Calu3 (cell line): ENCODE data around the gene NT5DC4. TPM values are rescaled to one million over a fixed set of nuclear protein-coding genes. Genes with fewer than 3 reads are reported as not detected.

Experiments
- BruUV-seq: library from RNA; stranded (reverse); fragments of 400-500 nt; replicated peaks from 2 replicates; lab custom pipeline; 2021; lab: Mats Ljungman, UMichigan
- CTCF ChIA-PET: fragments of 300-600 bp; sonication (Branson Sonifier 250); formaldehyde crosslinking; loops from one replicate; lab custom pipeline; 2022; ENCODE audit warnings: antibody characterized with exemption; lab: Charles Lee
- DNase-seq: peaks from one replicate; pipeline ENCODE4 v3.0.0; 2022
- H3K27ac Mint-ChIP-seq: one replicate; pipeline ENCODE4 v1.8.0; 2022; ENCODE audit warnings: mixed read lengths; ENCODE audit not compliant: unreplicated experiment
- H3K27me3 Mint-ChIP-seq: one replicate; pipeline ENCODE4 v1.8.0; 2022; ENCODE audit warnings: mixed read lengths; ENCODE audit not compliant: unreplicated experiment
- H3K36me3 Mint-ChIP-seq: one replicate; pipeline ENCODE4 v1.8.0; 2022; ENCODE audit warnings: mild to moderate bottlenecking, moderate library complexity, mixed read lengths; ENCODE audit not compliant: insufficient read depth, unreplicated experiment
- H3K4me1 Mint-ChIP-seq: one replicate; pipeline ENCODE4 v1.8.0; 2022; ENCODE audit warnings: mild to moderate bottlenecking, low read depth, mixed read lengths; ENCODE audit not compliant: unreplicated experiment
- H3K4me3 Mint-ChIP-seq: one replicate; pipeline ENCODE4 v1.8.0; 2022; ENCODE audit warnings: mild to moderate bottlenecking, low read depth, moderate library complexity, mixed read lengths; ENCODE audit not compliant: unreplicated experiment
- H3K9me3 Mint-ChIP-seq: one replicate; pipeline ENCODE4 v1.8.0; 2022; ENCODE audit warnings: low read depth, mixed read lengths; ENCODE audit not compliant: unreplicated experiment
- CTCF ChIP-seq: fragments of 200-600 bp; IDR thresholded peaks from one replicate; pipeline ENCODE4 v1.8.0; 2022; ENCODE audit warnings: antibody characterized with exemption; ENCODE audit not compliant: unreplicated experiment
- intact Hi-C: fragments of 100-400 bp; cut with micrococcal nuclease; formaldehyde crosslinking; loops from one replicate; pipeline ENCODE4 v1.10.0; 2022; ENCODE audit not compliant: unreplicated experiment
- total RNA-seq: library from RNA; stranded (reverse); gene quantifications from 2 replicates; pipeline ENCODE4 v1.2.3, GENCODE V29; 2022

NT5DC4 gene
- total RNA-seq, 1 experiment from 2014 or later = 10.1 TPM

- H3K27me3 Mint-ChIP-seq = no peaks in the 10 kb centered on the region
- intact Hi-C loops = no loop called here
- peaks cover 57% of the 10 kb centered on the region for H3K36me3 Mint-ChIP-seq
- no peaks in the 10 kb centered on the region for H3K9me3 Mint-ChIP-seq
- DNase-seq = no peak
- H3K27ac Mint-ChIP-seq = peak overlapping the region; percentile 50
- no peak overlapping the region for H3K4me3 Mint-ChIP-seq
- no TSS peak for BruUV-seq
- peaks cover 22% of the 10 kb centered on the region for H3K4me1 Mint-ChIP-seq
- TF ChIP-seq CTCF = no peak
- CTCF ChIA-PET = interaction anchor here (0.6 to 2.7 kb wide), 10 partner anchors 9 to 204 kb away, joined by 3 to 15 read pairs (median 3); no protein-coding TSS in a partner anchor
Observed at GRCh38 chr2:112737542-112738232, 16.9 kb downstream of the NT5DC4 start.

- H3K27me3 Mint-ChIP-seq = no peaks in the 10 kb centered on the region
- H3K4me3 Mint-ChIP-seq = no peak overlapping the region
- H3K4me1 Mint-ChIP-seq = peaks cover 17% of the 10 kb centered on the region
- no peak for DNase-seq
- CTCF ChIA-PET = interaction anchor here (0.9 kb wide), 1 partner anchor 202 kb away, joined by 3 read pairs; no protein-coding TSS in a partner anchor
- no peaks in the 10 kb centered on the region for H3K9me3 Mint-ChIP-seq
- intact Hi-C loops = no loop called here
- no TSS peak for BruUV-seq
- peaks cover 63% of the 10 kb centered on the region for H3K36me3 Mint-ChIP-seq
- H3K27ac Mint-ChIP-seq = peak overlapping the region; percentile 17
- no peak for TF ChIP-seq CTCF
Observed at GRCh38 chr2:112740527-112740926, 19.7 kb downstream of the NT5DC4 start.

GRCh38 chr2:112749755-112750559 lies 29.1 kb downstream of the NT5DC4 start:
- no peak overlapping the region for H3K4me3 Mint-ChIP-seq
- no peaks in the 10 kb centered on the region for H3K9me3 Mint-ChIP-seq
- peak; percentile 89 for DNase-seq
- intact Hi-C loops = loop anchor here (1.0 kb wide), 2 partner anchors 135 to 192 kb away; no protein-coding TSS in a partner anchor
- H3K4me1 Mint-ChIP-seq = peaks cover 61% of the 10 kb centered on the region
- H3K27ac Mint-ChIP-seq = peak overlapping the region; percentile 88
- no peaks in the 10 kb centered on the region for H3K27me3 Mint-ChIP-seq
- CTCF ChIA-PET = interaction anchor here (0.6 to 4.9 kb wide), 9 partner anchors 12 to 209 kb away, joined by 3 to 52 read pairs (median 4); no protein-coding TSS in a partner anchor
- H3K36me3 Mint-ChIP-seq = peaks cover 69% of the 10 kb centered on the region
- peak; percentile 93 for TF ChIP-seq CTCF
- no TSS peak for BruUV-seq

- peaks cover 65% of the 10 kb centered on the region for H3K36me3 Mint-ChIP-seq
- DNase-seq = no peak
- CTCF ChIA-PET = interaction anchor here (0.6 to 4.9 kb wide), 6 partner anchors 13 to 192 kb away, joined by 3 to 52 read pairs (median 4); no protein-coding TSS in a partner anchor
- H3K4me1 Mint-ChIP-seq = peaks cover 63% of the 10 kb centered on the region
- TF ChIP-seq CTCF = no peak
- no peak overlapping the region for H3K4me3 Mint-ChIP-seq
- H3K9me3 Mint-ChIP-seq = no peaks in the 10 kb centered on the region
- H3K27ac Mint-ChIP-seq = peak overlapping the region; percentile 88
- no peaks in the 10 kb centered on the region for H3K27me3 Mint-ChIP-seq
- intact Hi-C loops = no loop called here
- BruUV-seq = no TSS peak
Observed at GRCh38 chr2:112750560-112750843, 29.7 kb downstream of the NT5DC4 start.
